PC-3 (cell line): ENCODE data around the gene SLCO3A1. TPM values are rescaled to one million over a fixed set of nuclear protein-coding genes. Genes with fewer than 3 reads are reported as not detected.

Source experiments
- ATAC-seq: fragments of 200-7000 bp; cut with Tn5 transposase; 2 replicates; pipeline ENCODE4 v1.9.1; 2020; ENCODE audit warnings: mild to moderate bottlenecking, moderate library complexity
- BruUV-seq: library from RNA; stranded (reverse); fragments of 400-500 nt; replicated peaks from 2 replicates; lab custom pipeline; 2021; lab: Mats Ljungman, UMichigan
- CTCF ChIA-PET: fragments of 300-600 bp; sonication (Branson Sonifier 250); formaldehyde crosslinking; loops from one replicate; lab custom pipeline; 2022; ENCODE audit warnings: antibody characterized with exemption; lab: Charles Lee
- POLR2A ChIA-PET: fragments of 300-600 bp; sonication (Branson Sonifier 250); formaldehyde crosslinking; loops from one replicate; lab custom pipeline; 2022; ENCODE audit warnings: antibody characterized with exemption; ENCODE audit not compliant: unreplicated experiment; lab: Charles Lee
- DNase-seq: peaks from one replicate; pipeline ENCODE4 v3.0.0-alpha.2; 2015
- H2AFZ ChIP-seq: fragments of 300-600 bp; sonication (generic); 2 replicates; pipeline ENCODE4 v1.6.0; 2016; ENCODE audit warnings: antibody characterized with exemption, low read length
- H3F3A ChIP-seq: fragments of 300-600 bp; sonication (generic); one replicate; pipeline ENCODE4 v1.6.0; 2017; ENCODE audit warnings: antibody characterized with exemption, low read length, control low read depth, mild to moderate bottlenecking; ENCODE audit not compliant: unreplicated experiment
- H3K27ac ChIP-seq: fragments of 300-600 bp; sonication (generic); 2 replicates; pipeline ENCODE4 v1.5.1; 2016; ENCODE audit warnings: mild to moderate bottlenecking, low read length
- H3K27me3 ChIP-seq: fragments of 300-600 bp; sonication (generic); 2 replicates; pipeline ENCODE4 v1.6.1; 2016; ENCODE audit warnings: low read length, mixed read lengths
- H3K36me3 ChIP-seq: fragments of 300-600 bp; sonication (generic); 2 replicates; pipeline ENCODE4 v1.6.1; 2016; ENCODE audit warnings: low read depth, mixed run types, low read length, mixed read lengths
- H3K4me1 ChIP-seq: fragments of 300-600 bp; sonication (generic); 2 replicates; pipeline ENCODE4 v1.5.1; 2016; ENCODE audit warnings: low read length; ENCODE audit not compliant: insufficient read depth
- H3K4me2 ChIP-seq: fragments of 300-600 bp; sonication (generic); 2 replicates; pipeline ENCODE4 v1.6.0; 2016; ENCODE audit warnings: low read length
- H3K4me3 ChIP-seq: fragments of 300-600 bp; sonication (generic); 2 replicates; pipeline ENCODE4 v1.5.1; 2016; ENCODE audit warnings: mild to moderate bottlenecking, low read length, mixed read lengths
- H3K79me2 ChIP-seq: fragments of 300-600 bp; sonication (generic); 2 replicates; pipeline ENCODE4 v1.6.1; 2017; ENCODE audit warnings: low read length, mixed read lengths
- H3K9ac ChIP-seq: fragments of 300-600 bp; sonication (generic); 2 replicates; pipeline ENCODE4 v1.6.0; 2016; ENCODE audit warnings: mild to moderate bottlenecking, low read length
- H3K9me2 ChIP-seq: fragments of 300-600 bp; sonication (generic); replicated peaks from 2 replicates; pipeline ENCODE4 v1.6.1; 2016; ENCODE audit warnings: mixed run types, low read length, mixed read lengths
- H3K9me3 ChIP-seq: fragments of 300-600 bp; sonication (generic); 2 replicates; pipeline ENCODE4 v1.6.1; 2016; ENCODE audit warnings: low read length, mixed read lengths
- H4K20me1 ChIP-seq: fragments of 300-600 bp; sonication (generic); 2 replicates; pipeline ENCODE4 v1.6.1; 2016; ENCODE audit warnings: low read length, mixed read lengths
- EZH2 ChIP-seq: fragments of 300-600 bp; sonication (generic); IDR thresholded peaks from one replicate; pipeline ENCODE4 v1.6.1; 2017; ENCODE audit warnings: antibody characterized with exemption, mild to moderate bottlenecking, low read length; ENCODE audit not compliant: unreplicated experiment
- EZH2phosphoT487 ChIP-seq: fragments of 300-600 bp; sonication (generic); IDR thresholded peaks from 2 replicates; pipeline ENCODE4 v1.6.1; 2018; ENCODE audit warnings: mild to moderate bottlenecking, antibody characterized with exemption, low read length, borderline replicate concordance
- intact Hi-C: fragments of 100-400 bp; cut with micrococcal nuclease; formaldehyde crosslinking; loops from 2 replicates; pipeline ENCODE4 v1.9.0; 2023
- total RNA-seq: library from RNA; depleted of rRNA; stranded (reverse); fragments of >200 nt; gene quantifications from 2 replicates; pipeline ENCODE4 v1.2.3, GENCODE V29; 2014
- TF ChIP-seq, protein P1 (sequence below): fragments of 300-600 bp; sonication (generic); conservative IDR thresholded peaks from 2 replicates; pipeline ENCODE4 v1.5.1; 2017; ENCODE audit warnings: antibody characterized with exemption, low read depth, mild to moderate bottlenecking, low read length

The SLCO3A1 gene
- total RNA-seq, 1 experiment from 2014 or later = 0.07 TPM

DNA sequence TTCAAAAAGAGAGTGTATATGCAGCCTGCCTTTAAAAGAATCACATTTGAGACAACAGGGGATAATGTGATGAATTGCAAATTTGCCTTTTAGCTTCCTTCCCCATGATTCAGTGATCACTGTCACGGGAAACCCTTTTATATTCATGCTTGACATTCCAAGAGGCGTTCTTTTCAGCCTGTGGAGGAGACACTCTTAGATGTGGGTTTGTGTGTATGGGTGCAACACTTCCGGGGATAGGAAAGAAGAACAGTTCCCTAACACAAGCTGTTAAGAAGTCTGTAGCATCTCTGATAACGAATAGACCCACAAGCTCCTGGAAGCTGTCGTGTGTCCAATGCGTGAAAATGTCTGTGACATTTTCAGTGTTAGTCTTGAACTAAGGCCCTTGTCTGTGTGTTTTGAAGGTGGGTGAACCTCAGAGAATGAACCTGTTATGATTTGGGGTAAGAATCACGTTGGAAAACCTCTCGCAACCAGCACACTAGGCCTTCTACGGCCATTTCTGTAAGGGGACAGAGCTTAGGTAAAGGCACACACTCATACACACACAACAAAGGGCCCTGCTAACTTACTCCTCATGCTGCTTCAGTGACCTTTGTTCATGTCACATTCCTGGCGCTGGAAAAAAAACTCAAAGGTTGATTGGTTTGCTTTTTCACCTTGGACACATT lies 311.0 kb downstream of the SLCO3A1 start:
- Histone ChIP-seq H3F3A (no peaks in the 10 kb centered on the region), H3K27me3 (peaks cover 11% of the 10 kb centered on the region; the same call in 1 of the 2 replicates), H3K27ac (no peak overlapping the region), H3K36me3 (no peaks in the 10 kb centered on the region), H3K9me3 (no peaks in the 10 kb centered on the region), H3K79me2 (no peaks in the 10 kb centered on the region), H2AFZ (no peak overlapping the region), H3K9ac (no peak overlapping the region), H3K4me3 (no peak overlapping the region), H3K4me2 (no peak overlapping the region), H3K4me1 (no peaks in the 10 kb centered on the region), H4K20me1 (no peaks in the 10 kb centered on the region), H3K9me2 (no peaks in the 10 kb centered on the region)
- DNase-seq (no peak), ATAC-seq (no peak)
- BruUV-seq = no TSS peak
- intact Hi-C loops = no loop called here
- ChIA-PET CTCF (no interaction called here), POLR2A (no interaction called here)
- no peak for TF ChIP-seq EZH2
- TF ChIP-seq, protein P1, sequence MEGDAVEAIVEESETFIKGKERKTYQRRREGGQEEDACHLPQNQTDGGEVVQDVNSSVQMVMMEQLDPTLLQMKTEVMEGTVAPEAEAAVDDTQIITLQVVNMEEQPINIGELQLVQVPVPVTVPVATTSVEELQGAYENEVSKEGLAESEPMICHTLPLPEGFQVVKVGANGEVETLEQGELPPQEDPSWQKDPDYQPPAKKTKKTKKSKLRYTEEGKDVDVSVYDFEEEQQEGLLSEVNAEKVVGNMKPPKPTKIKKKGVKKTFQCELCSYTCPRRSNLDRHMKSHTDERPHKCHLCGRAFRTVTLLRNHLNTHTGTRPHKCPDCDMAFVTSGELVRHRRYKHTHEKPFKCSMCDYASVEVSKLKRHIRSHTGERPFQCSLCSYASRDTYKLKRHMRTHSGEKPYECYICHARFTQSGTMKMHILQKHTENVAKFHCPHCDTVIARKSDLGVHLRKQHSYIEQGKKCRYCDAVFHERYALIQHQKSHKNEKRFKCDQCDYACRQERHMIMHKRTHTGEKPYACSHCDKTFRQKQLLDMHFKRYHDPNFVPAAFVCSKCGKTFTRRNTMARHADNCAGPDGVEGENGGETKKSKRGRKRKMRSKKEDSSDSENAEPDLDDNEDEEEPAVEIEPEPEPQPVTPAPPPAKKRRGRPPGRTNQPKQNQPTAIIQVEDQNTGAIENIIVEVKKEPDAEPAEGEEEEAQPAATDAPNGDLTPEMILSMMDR = no peak
- TF ChIP-seq EZH2phosphoT487 = no peak

DNA sequence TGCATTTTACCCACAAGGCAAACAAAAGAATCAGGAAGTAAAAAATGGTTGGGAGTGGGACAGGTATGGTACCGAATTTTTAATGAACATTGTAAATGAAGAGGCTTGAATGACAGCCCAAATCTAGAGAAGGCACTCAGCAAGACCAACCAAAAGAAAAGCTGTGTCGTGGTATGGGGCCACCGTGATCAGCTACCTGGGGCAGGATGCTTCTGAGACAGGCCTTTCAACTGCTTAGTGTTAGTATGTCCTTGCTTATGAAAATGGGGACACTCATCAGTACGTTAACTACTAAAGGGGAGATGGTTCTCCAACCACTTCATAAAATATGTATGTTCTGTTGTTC lies 311.5 kb downstream of the SLCO3A1 start:
- H4K20me1 ChIP-seq = no peaks in the 10 kb centered on the region
- no peaks in the 10 kb centered on the region for H3K4me1 ChIP-seq
- no peaks in the 10 kb centered on the region for H3K36me3 ChIP-seq
- no peaks in the 10 kb centered on the region for H3K9me3 ChIP-seq
- no peak overlapping the region for H3K4me2 ChIP-seq
- H3F3A ChIP-seq = no peaks in the 10 kb centered on the region
- H2AFZ ChIP-seq = no peak overlapping the region
- DNase-seq = no peak
- peaks cover 16% of the 10 kb centered on the region; the same call in 1 of the 2 replicates for H3K27me3 ChIP-seq
- no TSS peak for BruUV-seq
- H3K4me3 ChIP-seq = no peak overlapping the region
- no peak overlapping the region for H3K9ac ChIP-seq
- no peak for TF ChIP-seq EZH2
- H3K27ac ChIP-seq = no peak overlapping the region
- ChIA-PET CTCF (no interaction called here), POLR2A (no interaction called here)
- intact Hi-C loops = no loop called here
- no peaks in the 10 kb centered on the region for H3K9me2 ChIP-seq
- ATAC-seq = no peak
- no peaks in the 10 kb centered on the region for H3K79me2 ChIP-seq

- H3K9ac ChIP-seq = no peak overlapping the region
- ChIA-PET CTCF (no interaction called here), POLR2A (no interaction called here)
- H3K9me2 ChIP-seq = no peaks in the 10 kb centered on the region
- no peaks in the 10 kb centered on the region for H4K20me1 ChIP-seq
- no peak overlapping the region for H2AFZ ChIP-seq
- no peak overlapping the region for H3K4me3 ChIP-seq
- intact Hi-C loops = no loop called here
- BruUV-seq = no TSS peak
- TF ChIP-seq EZH2phosphoT487 (no peak), EZH2 (no peak)
- TF ChIP-seq, protein P1 = no peak
- no peaks in the 10 kb centered on the region for H3K4me1 ChIP-seq
- DNase-seq (no peak), ATAC-seq (no peak)
- H3K4me2 ChIP-seq = no peak overlapping the region
- H3K27ac ChIP-seq = no peak overlapping the region
- H3K9me3 ChIP-seq = no peaks in the 10 kb centered on the region
- no peaks in the 10 kb centered on the region for H3F3A ChIP-seq
- H3K27me3 ChIP-seq = peaks cover 26% of the 10 kb centered on the region
- H3K36me3 ChIP-seq = no peaks in the 10 kb centered on the region
- H3K79me2 ChIP-seq = no peaks in the 10 kb centered on the region
Measured at GRCh38 chr15:92166029-92166428, 312.5 kb downstream of the SLCO3A1 start.
